ENCODE results near the gene HYPK. TPM values are rescaled to one million over a fixed set of nuclear protein-coding genes. Genes with fewer than 3 reads are reported as not detected.

HYPK gene, protein sequence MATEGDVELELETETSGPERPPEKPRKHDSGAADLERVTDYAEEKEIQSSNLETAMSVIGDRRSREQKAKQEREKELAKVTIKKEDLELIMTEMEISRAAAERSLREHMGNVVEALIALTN
- polyA plus RNA-seq (2013, experiment 1 of 2): 135 TPM
- polyA plus RNA-seq (2013, experiment 2 of 2): 134 TPM

- H3K9me3 ChIP-seq (ENCODE audit: control insufficient read depth, low read length): no peaks in the 10 kb centered on the region
- H3K14ac ChIP-seq (ENCODE audit: low read length in 2 of 2): no peak within 1 kb of the TSS
- no peak within 1 kb of the TSS for H2BK120ac ChIP-seq (ENCODE audit: low read depth, low read length)
- peak within 1 kb of the TSS; percentile 73 to 97 for H3K4me3 ChIP-seq (ENCODE audit: insufficient read depth in 1 of 2, low read depth in 1 of 2, low read length in 2 of 2)
- H4K91ac ChIP-seq (ENCODE audit: low read length): peak within 1 kb of the TSS; percentile 23
- peaks cover 44 to 82% of the 10 kb centered on the region in 2 experiments for H3K36me3 ChIP-seq (ENCODE audit: control insufficient read depth in 1 of 2, insufficient read depth in 2 of 2, low read depth in 1 of 2, low read length in 2 of 2)
- no peak within 1 kb of the TSS for H2BK15ac ChIP-seq (ENCODE audit: low read depth, poor library complexity, severe bottlenecking)
- H2AK5ac ChIP-seq (ENCODE audit: low read length, severe bottlenecking): peak within 1 kb of the TSS; percentile 56
- no peak within 1 kb of the TSS for H2AFZ ChIP-seq (ENCODE audit: low read depth, low read length)
- H3K18ac ChIP-seq (ENCODE audit: low read depth in 1 of 2, low read length in 2 of 2): peak within 1 kb of the TSS in 1 of 2 experiments; percentile 46
- peak within 1 kb of the TSS in 1 of 2 experiments; percentile 68 for H2BK12ac ChIP-seq (ENCODE audit: low read length in 2 of 2)
- H2BK5ac ChIP-seq (ENCODE audit: low read depth, low read length, poor library complexity, severe bottlenecking): no peak within 1 kb of the TSS
- DNase-seq: peak; percentile 89
- 11% methylated on average over 44 of the region's 44 CpGs for WGBS
- no peaks in the 10 kb centered on the region for H3K27me3 ChIP-seq (ENCODE audit: control insufficient read depth in 1 of 2, insufficient read depth in 1 of 2, low read length in 2 of 2)
- peak within 1 kb of the TSS; percentile 96 for H3K9ac ChIP-seq (ENCODE audit: low read length)
- H3K4ac ChIP-seq (ENCODE audit: low read depth in 1 of 2, low read length in 2 of 2): peak within 1 kb of the TSS; percentile 66 to 81
- H3K4me1 ChIP-seq (ENCODE audit: control insufficient read depth, insufficient read depth, low read depth, low read length): peaks cover 17% of the 10 kb centered on the region
- peaks cover 7% of the 10 kb centered on the region for H3K79me1 ChIP-seq (replicated peaks; ENCODE audit: low read length, poor library complexity, severe bottlenecking)
- H3K27ac ChIP-seq (ENCODE audit: low read length, poor library complexity, severe bottlenecking): peak within 1 kb of the TSS; percentile 67
- peak within 1 kb of the TSS in 1 of 2 experiments; percentile 5 for H3K23ac ChIP-seq (ENCODE audit: low read length in 2 of 2)
- peak within 1 kb of the TSS; percentile 76 for H3K4me2 ChIP-seq (ENCODE audit: low read length, poor library complexity, severe bottlenecking)
- H4K8ac ChIP-seq (ENCODE audit: low read length): peak within 1 kb of the TSS; percentile 89
Measured at GRCh38 chr15:43800286-43801141, at the start of gene HYPK. Gene HYPK, plus strand, starts transcription at chr15:43800599. Its CDS starts 24 bp downstream, at chr15:43800623.

DNA sequence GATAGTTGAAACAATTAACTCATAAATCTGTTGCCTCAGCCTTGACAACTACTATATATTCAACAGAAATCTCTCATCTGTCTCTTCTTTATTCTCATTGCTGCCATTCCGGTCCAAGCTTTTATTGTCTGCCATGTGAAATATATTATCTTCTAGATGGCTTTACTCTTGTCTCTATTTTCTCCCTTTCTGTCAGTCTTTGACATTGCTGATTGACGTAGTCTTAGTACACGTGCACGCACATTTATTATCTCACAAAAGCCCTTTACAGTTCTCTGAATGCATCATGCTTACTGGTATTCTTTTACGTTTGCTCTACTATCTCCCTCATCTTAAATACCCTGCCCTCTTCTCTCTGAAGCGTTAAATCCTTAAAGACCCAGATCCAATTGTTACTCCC, 48.5 kb upstream of the HYPK start:
- DNase-seq: no peak
- Histone ChIP-seq H3K36me3 (ENCODE audit: control insufficient read depth in 1 of 2, insufficient read depth in 2 of 2, low read depth in 1 of 2, low read length in 2 of 2) (peaks cover 11 to 48% of the 10 kb centered on the region in 2 experiments), H3K79me1 (replicated peaks; ENCODE audit: low read length, poor library complexity, severe bottlenecking) (no peaks in the 10 kb centered on the region), H2AK5ac (ENCODE audit: low read length, severe bottlenecking) (no peak overlapping the region), H3K9ac (ENCODE audit: low read length) (no peak overlapping the region), H3K14ac (ENCODE audit: low read length in 2 of 2) (no peak overlapping the region), H3K4me3 (ENCODE audit: insufficient read depth in 1 of 2, low read depth in 1 of 2, low read length in 2 of 2) (no peak overlapping the region), H2BK5ac (ENCODE audit: low read depth, low read length, poor library complexity, severe bottlenecking) (no peak overlapping the region), H3K4me1 (ENCODE audit: control insufficient read depth, insufficient read depth, low read depth, low read length) (peaks cover 8% of the 10 kb centered on the region), H4K8ac (ENCODE audit: low read length) (no peak overlapping the region), H3K9me3 (ENCODE audit: control insufficient read depth, low read length) (no peaks in the 10 kb centered on the region), H3K18ac (ENCODE audit: low read depth in 1 of 2, low read length in 2 of 2) (no peak overlapping the region), H3K27ac (ENCODE audit: low read length, poor library complexity, severe bottlenecking) (no peak overlapping the region), H3K4me2 (ENCODE audit: low read length, poor library complexity, severe bottlenecking) (no peak overlapping the region), H2BK12ac (ENCODE audit: low read length in 2 of 2) (no peak overlapping the region), H3K4ac (ENCODE audit: low read depth in 1 of 2, low read length in 2 of 2) (no peak overlapping the region), H2AFZ (ENCODE audit: low read depth, low read length) (no peak overlapping the region), H4K91ac (ENCODE audit: low read length) (no peak overlapping the region), H3K23ac (ENCODE audit: low read length in 2 of 2) (no peak overlapping the region), H2BK15ac (ENCODE audit: low read depth, poor library complexity, severe bottlenecking) (no peak overlapping the region), H3K27me3 (ENCODE audit: control insufficient read depth in 1 of 2, insufficient read depth in 1 of 2, low read length in 2 of 2) (no peaks in the 10 kb centered on the region), H2BK120ac (ENCODE audit: low read depth, low read length) (no peak overlapping the region)
- 85% methylated on average over 5 of the region's 6 CpGs for WGBS

GRCh38 chr15:43762824-43763223, 37.6 kb upstream of the HYPK start:
- no peaks in the 10 kb centered on the region for H3K4me1 ChIP-seq (ENCODE audit: control insufficient read depth, insufficient read depth, low read depth, low read length)
- 65% methylated on average over 6 of the region's 6 CpGs for WGBS
- no peak overlapping the region for H2AK5ac ChIP-seq (ENCODE audit: low read length, severe bottlenecking)
- H3K9me3 ChIP-seq (ENCODE audit: control insufficient read depth, low read length): no peaks in the 10 kb centered on the region
- H3K18ac ChIP-seq (ENCODE audit: low read depth in 1 of 2, low read length in 2 of 2): no peak overlapping the region
- H4K8ac ChIP-seq (ENCODE audit: low read length): no peak overlapping the region
- DNase-seq: peak; percentile 85
- H3K23ac ChIP-seq (ENCODE audit: low read length in 2 of 2): no peak overlapping the region
- H2BK5ac ChIP-seq (ENCODE audit: low read depth, low read length, poor library complexity, severe bottlenecking): no peak overlapping the region
- H2BK15ac ChIP-seq (ENCODE audit: low read depth, poor library complexity, severe bottlenecking): no peak overlapping the region
- H3K4me2 ChIP-seq (ENCODE audit: low read length, poor library complexity, severe bottlenecking): no peak overlapping the region
- no peak overlapping the region for H2BK120ac ChIP-seq (ENCODE audit: low read depth, low read length)
- peaks cover 35 to 89% of the 10 kb centered on the region in 2 experiments for H3K36me3 ChIP-seq (ENCODE audit: control insufficient read depth in 1 of 2, insufficient read depth in 2 of 2, low read depth in 1 of 2, low read length in 2 of 2)
- H3K14ac ChIP-seq (ENCODE audit: low read length in 2 of 2): no peak overlapping the region
- H3K4ac ChIP-seq (ENCODE audit: low read depth in 1 of 2, low read length in 2 of 2): no peak overlapping the region
- H2AFZ ChIP-seq (ENCODE audit: low read depth, low read length): no peak overlapping the region
- no peaks in the 10 kb centered on the region for H3K27me3 ChIP-seq (ENCODE audit: control insufficient read depth in 1 of 2, insufficient read depth in 1 of 2, low read length in 2 of 2)
- no peak overlapping the region for H3K27ac ChIP-seq (ENCODE audit: low read length, poor library complexity, severe bottlenecking)
- H4K91ac ChIP-seq (ENCODE audit: low read length): no peak overlapping the region
- no peak overlapping the region for H3K9ac ChIP-seq (ENCODE audit: low read length)
- H3K4me3 ChIP-seq (ENCODE audit: insufficient read depth in 1 of 2, low read depth in 1 of 2, low read length in 2 of 2): no peak overlapping the region
- H2BK12ac ChIP-seq (ENCODE audit: low read length in 2 of 2): no peak overlapping the region
- H3K79me1 ChIP-seq (replicated peaks; ENCODE audit: low read length, poor library complexity, severe bottlenecking): peaks cover 7% of the 10 kb centered on the region

DNA sequence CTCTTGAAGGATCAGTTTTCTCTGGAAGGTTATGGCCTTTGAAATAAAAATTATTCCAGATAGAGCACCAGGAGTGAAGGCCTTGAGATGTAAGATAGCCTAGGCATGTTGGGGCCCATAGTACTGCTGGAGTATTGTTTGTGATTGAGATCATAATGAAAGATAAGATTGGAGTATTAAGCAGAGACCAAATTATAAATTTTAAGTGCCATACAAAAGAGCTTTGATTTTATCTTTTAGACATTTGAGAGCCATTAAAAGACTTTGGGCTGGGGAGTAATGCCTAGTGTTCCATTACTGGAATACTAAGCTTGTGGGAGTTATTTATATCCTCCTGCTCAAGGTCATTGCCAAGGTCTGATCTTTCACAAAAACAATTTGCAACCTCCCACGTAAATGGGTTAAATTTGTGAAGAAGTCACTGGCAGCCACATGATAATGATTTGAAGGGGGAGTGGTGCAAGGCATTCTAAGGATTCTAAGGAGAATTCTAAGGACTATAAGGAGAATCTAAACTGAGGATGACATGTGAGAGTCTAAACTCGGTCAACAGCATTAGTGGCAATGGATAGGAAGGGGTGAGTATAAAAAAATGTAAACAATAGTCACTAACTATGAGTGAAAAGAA, 36.5 kb upstream of the HYPK start:
- Histone ChIP-seq H3K27me3 (ENCODE audit: control insufficient read depth in 1 of 2, insufficient read depth in 1 of 2, low read length in 2 of 2) (no peaks in the 10 kb centered on the region), H2AFZ (ENCODE audit: low read depth, low read length) (no peak overlapping the region), H3K4ac (ENCODE audit: low read depth in 1 of 2, low read length in 2 of 2) (no peak overlapping the region), H2BK120ac (ENCODE audit: low read depth, low read length) (no peak overlapping the region), H4K8ac (ENCODE audit: low read length) (no peak overlapping the region), H3K27ac (ENCODE audit: low read length, poor library complexity, severe bottlenecking) (no peak overlapping the region), H2AK5ac (ENCODE audit: low read length, severe bottlenecking) (no peak overlapping the region), H3K9ac (ENCODE audit: low read length) (no peak overlapping the region), H3K4me2 (ENCODE audit: low read length, poor library complexity, severe bottlenecking) (no peak overlapping the region), H3K14ac (ENCODE audit: low read length in 2 of 2) (no peak overlapping the region), H3K4me1 (ENCODE audit: control insufficient read depth, insufficient read depth, low read depth, low read length) (no peaks in the 10 kb centered on the region), H3K79me1 (replicated peaks; ENCODE audit: low read length, poor library complexity, severe bottlenecking) (peaks cover 6% of the 10 kb centered on the region), H3K23ac (ENCODE audit: low read length in 2 of 2) (no peak overlapping the region), H3K18ac (ENCODE audit: low read depth in 1 of 2, low read length in 2 of 2) (no peak overlapping the region), H3K9me3 (ENCODE audit: control insufficient read depth, low read length) (no peaks in the 10 kb centered on the region), H2BK12ac (ENCODE audit: low read length in 2 of 2) (no peak overlapping the region), H3K4me3 (ENCODE audit: insufficient read depth in 1 of 2, low read depth in 1 of 2, low read length in 2 of 2) (no peak overlapping the region), H2BK5ac (ENCODE audit: low read depth, low read length, poor library complexity, severe bottlenecking) (no peak overlapping the region), H3K36me3 (ENCODE audit: control insufficient read depth in 1 of 2, insufficient read depth in 2 of 2, low read depth in 1 of 2, low read length in 2 of 2) (peaks cover 30 to 90% of the 10 kb centered on the region in 2 experiments), H2BK15ac (ENCODE audit: low read depth, poor library complexity, severe bottlenecking) (no peak overlapping the region), H4K91ac (ENCODE audit: low read length) (no peak overlapping the region)
- DNase-seq: no peak
- 88% methylated on average over 2 of the region's 2 CpGs for WGBS

Measured in mesenchymal stem cell (in vitro differentiated cells and primary cell).